ENCODE results near the gene INO80B.

Gene INO80B

GRCh38 chr2:74500578-74500946 lies 45.7 kb downstream of the INO80B start:
- no peak for DNase-seq (ENCODE audit: low read depth in 2 of 3, low spot score in 2 of 3)

GRCh38 chr2:74501335-74502071 lies 46.6 kb downstream of the INO80B start:
- DNase-seq (ENCODE audit: low read depth in 2 of 3, low spot score in 2 of 3) = no peak

GRCh38 chr2:74502147-74502719 lies 47.3 kb downstream of the INO80B start:
- DNase-seq (ENCODE audit: low read depth in 2 of 3, low spot score in 2 of 3) = no peak

- DNase-seq (ENCODE audit: low read depth in 2 of 3, low spot score in 2 of 3) = peak in 1 of 3 experiments; percentile 52
Measured at GRCh38 chr2:74502720-74503505, 48.0 kb downstream of the INO80B start.

GRCh38 chr2:74503506-74504475 lies 48.9 kb downstream of the INO80B start:
- no peak for DNase-seq (ENCODE audit: low read depth in 2 of 3, low spot score in 2 of 3)

- DNase-seq (ENCODE audit: low read depth in 2 of 3, low spot score in 2 of 3) = no peak
Measured at GRCh38 chr2:74504591-74504990, 49.7 kb downstream of the INO80B start.

- no peak for DNase-seq (ENCODE audit: low read depth in 2 of 3, low spot score in 2 of 3)
Measured at GRCh38 chr2:74505448-74506246, 50.8 kb downstream of the INO80B start.

GRCh38 chr2:74507145-74507925 lies 52.4 kb downstream of the INO80B start, which contains the start of gene PCGF1:
PCGF1 (minus strand) TSS chr2:74507695; CDS start chr2:74507668, 27 bp downstream.
- DNase-seq (ENCODE audit: low read depth in 2 of 3, low spot score in 2 of 3) = peak; percentile 92 to 98 (median 94)

All from activated CD8-positive, alpha-beta memory T cell treated with anti-CD3 and anti-CD28 coated beads for 48 hours (primary cell).